ENCODE results near the gene FRMPD4. TPM values are rescaled to one million over a fixed set of nuclear protein-coding genes. Genes with fewer than 3 reads are reported as not detected.

FRMPD4 gene
- total and polyA plus RNA-seq, 2 of the 13 experiments (the other 11 are each of a cell fraction or from before 2014, with no cell fraction given): not detected

GRCh38 chrX:12360383-12360782 lies 222.1 kb downstream of the FRMPD4 start:
- no TSS peak for BruUV-seq (replicated peaks)
- H3K4me2 ChIP-seq (ENCODE audit: low read depth, low read length): no peak overlapping the region

DNA sequence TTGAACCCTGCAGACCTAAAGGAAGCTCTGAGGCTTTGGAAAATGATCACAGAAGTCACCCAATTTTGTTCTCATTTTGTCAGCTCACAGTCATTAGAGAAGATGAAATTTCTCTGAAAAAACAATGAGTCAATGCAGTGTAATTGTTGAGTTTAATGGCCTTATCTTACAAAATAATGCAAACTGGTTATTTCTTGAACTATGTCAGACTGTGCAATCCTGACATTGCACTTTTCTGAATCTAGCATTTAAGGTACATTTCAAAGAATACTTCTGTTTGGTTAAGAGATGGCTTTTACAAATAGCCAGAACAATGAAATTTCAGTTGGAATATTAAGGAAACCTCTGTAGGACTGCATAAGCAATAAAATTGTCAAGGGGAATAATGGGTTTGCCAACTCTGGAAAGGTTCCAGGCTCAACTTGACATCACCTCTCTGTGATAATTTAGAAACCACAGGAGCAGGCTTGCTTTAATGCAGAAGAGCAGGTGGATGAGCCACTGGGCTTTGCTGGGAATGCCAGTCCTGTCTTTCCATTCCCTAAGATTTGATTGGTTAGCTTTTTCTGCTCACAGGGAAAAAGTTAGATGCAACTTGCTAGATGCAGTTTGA lies 222.8 kb downstream of the FRMPD4 start:
- POLR2A ChIA-PET: no interaction called here

More at GRCh38 chrX:12360383-12360782, 222.1 kb downstream of the FRMPD4 start:
- H3K27ac ChIP-seq (ENCODE audit: extremely low read length, insufficient read depth, low read length): no peak overlapping the region
- ChIA-PET POLR2A (no interaction called here), CTCF (ENCODE audit: low intra/inter-chr PET ratio, low total read pairs) (no interaction called here)
- no peaks in the 10 kb centered on the region for H3K4me1 ChIP-seq (ENCODE audit: insufficient read depth, low read length)
- intact Hi-C loops (cut with micrococcal nuclease; ENCODE audit: unreplicated experiment): no loop called here
- DNase-seq (ENCODE audit: low spot score): no peak
- FAIRE-seq: no peak
- 0% methylated on average over 2 of the region's 2 CpGs for WGBS (ENCODE audit: low lambda C conversion rate)
- H3K27me3 ChIP-seq (ENCODE audit: control insufficient read depth in 1 of 2, insufficient read depth in 2 of 2, low read length in 2 of 2): no peaks in the 10 kb centered on the region
- H2AFZ ChIP-seq (ENCODE audit: low read length): no peak overlapping the region
- no peak overlapping the region for H3K4me3 ChIP-seq (replicated peaks in 1 of 3; ENCODE audit: insufficient read depth in 1 of 3, low read depth in 2 of 3, low read length in 3 of 3)
- no peak for ATAC-seq
- H3K9ac ChIP-seq (ENCODE audit: insufficient read depth, low read depth, low read length): no peak overlapping the region
- no peaks in the 10 kb centered on the region for H3K9me3 ChIP-seq (ENCODE audit: low read length)
- H3K36me3 ChIP-seq (replicated peaks in 1 of 2; ENCODE audit: control insufficient read depth in 1 of 2, insufficient read depth in 2 of 2, low read length in 2 of 2): no peaks in the 10 kb centered on the region
- TF ChIP-seq YY1 (IDR thresholded peaks at IDR 0.05; ENCODE audit: insufficient read depth, insufficient replicate concordance, low read depth, low read length) (no peak), ZNF354B (CRISPR knock-in tag; IDR thresholded peaks at IDR 0.05) (no peak), ZNF230 (CRISPR knock-in tag; IDR thresholded peaks at IDR 0.05) (no peak), ZNF543 (CRISPR knock-in tag; IDR thresholded peaks at IDR 0.05) (no peak), JUND (CRISPR knock-in tag; IDR thresholded peaks at IDR 0.05) (no peak)
- in situ Hi-C loops (cut with HindIII; ENCODE audit: extremely low pct_ligation_motif_present, low pct_unique_long_range_greater_than_20kb): no loop called here
- no peaks in the 10 kb centered on the region for H4K20me1 ChIP-seq (ENCODE audit: insufficient read depth, low read length)
- no peaks in the 10 kb centered on the region for H3K79me2 ChIP-seq (ENCODE audit: insufficient read depth, low read length)

More for the DNA sequence above, 222.8 kb downstream of the FRMPD4 start:
- Histone ChIP-seq H3K4me2 (ENCODE audit: low read depth, low read length) (no peak overlapping the region), H2AFZ (ENCODE audit: low read length) (no peak overlapping the region), H3K27me3 (ENCODE audit: control insufficient read depth in 1 of 2, insufficient read depth in 2 of 2, low read length in 2 of 2) (no peaks in the 10 kb centered on the region), H3K9me3 (ENCODE audit: low read length) (no peaks in the 10 kb centered on the region), H4K20me1 (ENCODE audit: insufficient read depth, low read length) (no peaks in the 10 kb centered on the region), H3K4me3 (replicated peaks in 1 of 3; ENCODE audit: insufficient read depth in 1 of 3, low read depth in 2 of 3, low read length in 3 of 3) (no peak overlapping the region), H3K79me2 (ENCODE audit: insufficient read depth, low read length) (no peaks in the 10 kb centered on the region), H3K9ac (ENCODE audit: insufficient read depth, low read depth, low read length) (no peak overlapping the region), H3K27ac (ENCODE audit: extremely low read length, insufficient read depth, low read length) (no peak overlapping the region), H3K4me1 (ENCODE audit: insufficient read depth, low read length) (no peaks in the 10 kb centered on the region), H3K36me3 (replicated peaks in 1 of 2; ENCODE audit: control insufficient read depth in 1 of 2, insufficient read depth in 2 of 2, low read length in 2 of 2) (no peaks in the 10 kb centered on the region)
- ATAC-seq: no peak
- no peak for DNase-seq (ENCODE audit: low spot score)
- CTCF ChIA-PET (ENCODE audit: low intra/inter-chr PET ratio, low total read pairs): no interaction called here
- in situ Hi-C loops (cut with HindIII; ENCODE audit: extremely low pct_ligation_motif_present, low pct_unique_long_range_greater_than_20kb) (no loop called here), intact Hi-C loops (cut with micrococcal nuclease; ENCODE audit: unreplicated experiment) (no loop called here)
- BruUV-seq (replicated peaks): no TSS peak
- TF ChIP-seq ZFX (CRISPR knock-in tag; IDR thresholded peaks at IDR 0.05; ENCODE audit: low read depth): no peak
- TF ChIP-seq, protein P1, sequence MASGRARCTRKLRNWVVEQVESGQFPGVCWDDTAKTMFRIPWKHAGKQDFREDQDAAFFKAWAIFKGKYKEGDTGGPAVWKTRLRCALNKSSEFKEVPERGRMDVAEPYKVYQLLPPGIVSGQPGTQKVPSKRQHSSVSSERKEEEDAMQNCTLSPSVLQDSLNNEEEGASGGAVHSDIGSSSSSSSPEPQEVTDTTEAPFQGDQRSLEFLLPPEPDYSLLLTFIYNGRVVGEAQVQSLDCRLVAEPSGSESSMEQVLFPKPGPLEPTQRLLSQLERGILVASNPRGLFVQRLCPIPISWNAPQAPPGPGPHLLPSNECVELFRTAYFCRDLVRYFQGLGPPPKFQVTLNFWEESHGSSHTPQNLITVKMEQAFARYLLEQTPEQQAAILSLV (CRISPR knock-in tag; IDR thresholded peaks at IDR 0.05; ENCODE audit: borderline replicate concordance): no peak
- no peak for TF ChIP-seq BHLHE40 (IDR thresholded peaks at IDR 0.05; ENCODE audit: low read length)
- no peak for TF ChIP-seq HMGXB4 (CRISPR knock-in tag; IDR thresholded peaks at IDR 0.05; ENCODE audit: borderline replicate concordance in 1 of 2, low read depth in 1 of 2)
- TF ChIP-seq ZNF639 (CRISPR knock-in tag; conservative IDR thresholded peaks at IDR 0.05): no peak
- no peak for TF ChIP-seq MBNL3 (CRISPR knock-in tag; conservative IDR thresholded peaks at IDR 0.05)
- TF ChIP-seq HDAC1 (CRISPR knock-in tag; IDR thresholded peaks at IDR 0.05): no peak
- no peak for TF ChIP-seq NFKB2 (CRISPR knock-in tag; IDR thresholded peaks at IDR 0.05; ENCODE audit: borderline replicate concordance)
- TF ChIP-seq ZNF333 (CRISPR knock-in tag; IDR thresholded peaks at IDR 0.05; ENCODE audit: borderline replicate concordance): no peak
- no peak for TF ChIP-seq PCBP1 (IDR thresholded peaks at IDR 0.05; ENCODE audit: borderline replicate concordance, low read depth, low read length)
- TF ChIP-seq, protein P2, sequence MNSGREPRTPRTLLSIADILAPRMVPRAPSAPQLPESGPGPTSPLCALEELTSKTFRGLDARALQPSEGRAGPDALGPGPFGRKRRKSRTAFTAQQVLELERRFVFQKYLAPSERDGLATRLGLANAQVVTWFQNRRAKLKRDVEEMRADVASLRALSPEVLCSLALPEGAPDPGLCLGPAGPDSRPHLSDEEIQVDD (CRISPR knock-in tag; IDR thresholded peaks at IDR 0.05; ENCODE audit: borderline replicate concordance): no peak
- TF ChIP-seq TEAD2 (CRISPR knock-in tag; IDR thresholded peaks at IDR 0.05): no peak
- no peak for FAIRE-seq

All from HepG2 (cell line).